GM19468 (cell line): Measurements from ENCODE around the gene B3GNT5.

Experiments
- ATAC-seq: cut with Tn5 transposase; IDR thresholded peaks from one replicate; pipeline ENCODE4 v1.9.1; 2021; ENCODE audit warnings: mild to moderate bottlenecking, moderate library complexity, moderate number of reproducible peaks; ENCODE audit not compliant: unreplicated experiment; ENCODE audit errors: extremely low read depth

The B3GNT5 gene

GRCh38 chr3:183313764-183314163 lies 60.7 kb downstream of the B3GNT5 start:
- ATAC-seq, result no peak

GRCh38 chr3:183315739-183316138 lies 62.7 kb downstream of the B3GNT5 start:
- ATAC-seq, result no peak

- no peak for ATAC-seq
Measured at GRCh38 chr3:183317271-183317670, 64.2 kb downstream of the B3GNT5 start.

GRCh38 chr3:183317886-183318865 lies 65.1 kb downstream of the B3GNT5 start:
- ATAC-seq, result no peak

GRCh38 chr3:183318877-183319276 lies 65.8 kb downstream of the B3GNT5 start:
- ATAC-seq, result no peak

GRCh38 chr3:183319371-183319770 lies 66.3 kb downstream of the B3GNT5 start:
- no peak for ATAC-seq
